ENCODE results near the gene SMIM36.
"Not testable (repeated sequence)": the region's sequence is repeated elsewhere in the genome, so short reads cannot be mapped to it uniquely, and the experiment has no call there.

SMIM36 gene

DNA sequence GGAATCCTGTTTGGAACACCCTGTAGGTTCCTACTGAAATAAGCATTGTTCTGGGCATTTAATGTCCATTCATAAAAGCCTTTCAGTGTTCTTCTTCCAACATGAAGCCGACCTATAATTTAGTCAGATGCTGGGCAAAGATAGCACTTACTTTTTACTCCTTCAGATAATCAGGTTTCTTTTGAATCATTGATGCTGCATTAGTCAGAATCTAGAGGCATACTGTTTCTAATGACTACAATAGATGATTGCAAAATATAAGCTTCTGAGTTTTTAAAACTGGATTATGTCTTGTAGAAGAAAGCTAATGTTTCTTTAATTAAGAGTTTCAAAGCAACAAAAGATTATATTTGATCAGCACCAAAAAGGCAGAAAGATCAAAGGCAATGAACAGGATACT, 105.7 kb downstream of the SMIM36 start:
- no peak for DNase-seq (ENCODE audit: low read depth)
- TF ChIP-seq, protein P1, sequence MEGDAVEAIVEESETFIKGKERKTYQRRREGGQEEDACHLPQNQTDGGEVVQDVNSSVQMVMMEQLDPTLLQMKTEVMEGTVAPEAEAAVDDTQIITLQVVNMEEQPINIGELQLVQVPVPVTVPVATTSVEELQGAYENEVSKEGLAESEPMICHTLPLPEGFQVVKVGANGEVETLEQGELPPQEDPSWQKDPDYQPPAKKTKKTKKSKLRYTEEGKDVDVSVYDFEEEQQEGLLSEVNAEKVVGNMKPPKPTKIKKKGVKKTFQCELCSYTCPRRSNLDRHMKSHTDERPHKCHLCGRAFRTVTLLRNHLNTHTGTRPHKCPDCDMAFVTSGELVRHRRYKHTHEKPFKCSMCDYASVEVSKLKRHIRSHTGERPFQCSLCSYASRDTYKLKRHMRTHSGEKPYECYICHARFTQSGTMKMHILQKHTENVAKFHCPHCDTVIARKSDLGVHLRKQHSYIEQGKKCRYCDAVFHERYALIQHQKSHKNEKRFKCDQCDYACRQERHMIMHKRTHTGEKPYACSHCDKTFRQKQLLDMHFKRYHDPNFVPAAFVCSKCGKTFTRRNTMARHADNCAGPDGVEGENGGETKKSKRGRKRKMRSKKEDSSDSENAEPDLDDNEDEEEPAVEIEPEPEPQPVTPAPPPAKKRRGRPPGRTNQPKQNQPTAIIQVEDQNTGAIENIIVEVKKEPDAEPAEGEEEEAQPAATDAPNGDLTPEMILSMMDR (IDR thresholded peaks at IDR 0.05; ENCODE audit: control insufficient read depth, extremely low read depth, insufficient read depth): no peak

GRCh38 chr17:55404197-55404596, 107.1 kb downstream of the SMIM36 start:
- DNase-seq (ENCODE audit: low read depth); H3K4me3 ChIP-seq (ENCODE audit: low read depth, low read length): not testable (repeated sequence)

More for the DNA sequence above, 105.7 kb downstream of the SMIM36 start:
- H3K4me3 ChIP-seq (ENCODE audit: low read depth, low read length): no peak overlapping the region

- TF ChIP-seq, protein P1 (IDR thresholded peaks at IDR 0.05; ENCODE audit: control insufficient read depth, extremely low read depth, insufficient read depth): no peak
- H3K4me3 ChIP-seq (ENCODE audit: low read depth, low read length): no peak overlapping the region
- DNase-seq (ENCODE audit: low read depth): no peak
Observed at GRCh38 chr17:55402374-55402773, 108.9 kb downstream of the SMIM36 start.

Data from LNCaP clone FGC (cell line).